ENCODE results near the gene C6orf89. TPM values are rescaled to one million over a fixed set of nuclear protein-coding genes. Genes with fewer than 3 reads are reported as not detected.

Gene C6orf89
- total RNA-seq, 2 experiments from 2014 or later, result 40.0 to 41.1 TPM

- no peak for ATAC-seq
- peaks cover 12% of the 10 kb centered on the region for H3K4me1 Mint-ChIP-seq (ENCODE audit: low read depth)
- no peaks in the 10 kb centered on the region for H3K27me3 Mint-ChIP-seq (ENCODE audit: low read depth)
- peaks cover 60% of the 10 kb centered on the region for H3K36me3 Mint-ChIP-seq (ENCODE audit: low read depth)
- H3K27ac Mint-ChIP-seq, result no peak overlapping the region
- POLR2A ChIA-PET, result no interaction called here
- H3K4me3 Mint-ChIP-seq, result no peak overlapping the region
- CTCF ChIA-PET, result interaction anchor here (1.5 to 1.7 kb wide), 4 partner anchors 74 to 162 kb away, joined by 3 to 7 read pairs (median 5); no protein-coding TSS in a partner anchor
- no peaks in the 10 kb centered on the region for H3K9me3 Mint-ChIP-seq (ENCODE audit: insufficient read depth)
- no peak for DNase-seq
Measured at GRCh38 chr6:36856277-36856676, 29.5 kb upstream of the C6orf89 start.

GRCh38 chr6:36857325-36857724 lies 28.4 kb upstream of the C6orf89 start:
- no peak overlapping the region for H3K4me3 Mint-ChIP-seq
- ChIA-PET POLR2A (no interaction called here), CTCF (interaction anchor here (1.5 to 1.7 kb wide), 2 partner anchors 75 to 161 kb away, joined by 5 to 7 read pairs; no protein-coding TSS in a partner anchor)
- H3K36me3 Mint-ChIP-seq (ENCODE audit: low read depth), result peaks cover 57% of the 10 kb centered on the region
- DNase-seq (no peak), ATAC-seq (no peak)
- no peak overlapping the region for H3K27ac Mint-ChIP-seq
- no peaks in the 10 kb centered on the region for H3K27me3 Mint-ChIP-seq (ENCODE audit: low read depth)
- H3K9me3 Mint-ChIP-seq (ENCODE audit: insufficient read depth), result no peaks in the 10 kb centered on the region
- H3K4me1 Mint-ChIP-seq (ENCODE audit: low read depth), result peaks cover 12% of the 10 kb centered on the region

DNA sequence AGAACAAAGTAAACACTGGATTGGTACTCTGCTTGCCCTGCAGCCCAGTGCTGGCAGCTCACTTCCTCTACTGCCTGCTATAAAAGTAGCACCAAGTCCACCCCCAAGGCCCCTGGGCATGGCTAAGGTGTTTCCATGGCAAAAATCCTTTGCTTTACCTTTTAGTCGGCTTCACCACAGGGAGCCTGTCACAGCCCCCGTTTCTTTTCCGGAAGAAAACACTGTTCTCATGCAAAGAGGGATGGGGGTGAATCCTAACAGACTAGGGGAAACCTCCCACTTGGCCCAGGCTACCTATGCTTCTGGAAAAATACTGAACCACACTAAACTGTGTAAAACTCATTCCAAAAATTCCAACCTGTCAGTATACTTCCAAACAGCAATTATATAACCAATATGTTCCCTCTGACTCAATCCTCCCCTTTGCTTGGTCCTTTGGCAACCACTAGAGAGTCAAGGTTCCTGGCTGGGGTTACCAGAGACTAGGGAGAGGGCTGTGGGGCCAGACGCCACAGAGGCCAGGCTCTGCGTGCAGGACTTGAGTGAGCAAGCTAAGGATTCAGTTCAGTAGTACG lies 27.3 kb upstream of the C6orf89 start:
- no peak overlapping the region for H3K27ac Mint-ChIP-seq
- no peak overlapping the region for H3K4me3 Mint-ChIP-seq
- ChIA-PET POLR2A (no interaction called here), CTCF (no interaction called here)
- ATAC-seq (no peak), DNase-seq (no peak)
- H3K27me3 Mint-ChIP-seq (ENCODE audit: low read depth), result no peaks in the 10 kb centered on the region
- H3K4me1 Mint-ChIP-seq (ENCODE audit: low read depth), result peaks cover 14% of the 10 kb centered on the region
- no peaks in the 10 kb centered on the region for H3K9me3 Mint-ChIP-seq (ENCODE audit: insufficient read depth)
- peaks cover 56% of the 10 kb centered on the region for H3K36me3 Mint-ChIP-seq (ENCODE audit: low read depth)

DNA sequence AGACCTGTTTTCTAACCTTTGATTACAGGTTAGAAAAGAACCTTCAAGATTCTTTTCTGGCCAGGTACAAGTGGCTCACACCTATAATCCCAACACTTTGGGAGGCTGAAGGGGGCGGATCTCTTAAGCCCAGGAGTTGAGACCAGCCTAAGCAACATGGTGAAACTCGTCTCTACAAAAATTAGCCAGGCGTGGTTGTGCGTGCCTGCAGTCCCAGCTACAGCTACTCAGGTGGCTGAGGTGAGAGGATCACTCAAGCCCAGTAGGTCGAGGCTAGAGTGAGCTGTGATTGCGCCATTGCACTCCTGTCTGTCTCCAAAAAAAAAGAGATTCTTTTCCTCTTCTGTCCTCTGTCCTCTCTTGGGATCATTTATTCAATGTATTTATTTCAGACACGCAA lies 25.6 kb upstream of the C6orf89 start:
- DNase-seq (no peak), ATAC-seq (no peak)
- Mint-ChIP-seq H3K4me1 (ENCODE audit: low read depth) (peaks cover 14% of the 10 kb centered on the region), H3K9me3 (ENCODE audit: insufficient read depth) (no peaks in the 10 kb centered on the region), H3K27ac (no peak overlapping the region), H3K4me3 (no peak overlapping the region), H3K27me3 (ENCODE audit: low read depth) (no peaks in the 10 kb centered on the region), H3K36me3 (ENCODE audit: low read depth) (peaks cover 57% of the 10 kb centered on the region)
- CTCF ChIA-PET, result interaction anchor here (0.9 to 1.9 kb wide), 8 partner anchors 9 to 158 kb away, joined by 3 to 15 read pairs (median 5); no protein-coding TSS in a partner anchor
- POLR2A ChIA-PET, result no interaction called here

GRCh38 chr6:36862164-36862847 lies 23.4 kb upstream of the C6orf89 start:
- Mint-ChIP-seq H3K9me3 (ENCODE audit: insufficient read depth) (no peaks in the 10 kb centered on the region), H3K4me1 (ENCODE audit: low read depth) (peaks cover 23% of the 10 kb centered on the region), H3K27ac (no peak overlapping the region), H3K36me3 (ENCODE audit: low read depth) (peaks cover 59% of the 10 kb centered on the region), H3K27me3 (ENCODE audit: low read depth) (no peaks in the 10 kb centered on the region), H3K4me3 (no peak overlapping the region)
- ChIA-PET CTCF (interaction anchor here (5.5 kb wide), 1 partner anchor 11 kb away, joined by 53 read pairs; no protein-coding TSS in a partner anchor), POLR2A (no interaction called here)
- ATAC-seq (no peak), DNase-seq (no peak)

DNA sequence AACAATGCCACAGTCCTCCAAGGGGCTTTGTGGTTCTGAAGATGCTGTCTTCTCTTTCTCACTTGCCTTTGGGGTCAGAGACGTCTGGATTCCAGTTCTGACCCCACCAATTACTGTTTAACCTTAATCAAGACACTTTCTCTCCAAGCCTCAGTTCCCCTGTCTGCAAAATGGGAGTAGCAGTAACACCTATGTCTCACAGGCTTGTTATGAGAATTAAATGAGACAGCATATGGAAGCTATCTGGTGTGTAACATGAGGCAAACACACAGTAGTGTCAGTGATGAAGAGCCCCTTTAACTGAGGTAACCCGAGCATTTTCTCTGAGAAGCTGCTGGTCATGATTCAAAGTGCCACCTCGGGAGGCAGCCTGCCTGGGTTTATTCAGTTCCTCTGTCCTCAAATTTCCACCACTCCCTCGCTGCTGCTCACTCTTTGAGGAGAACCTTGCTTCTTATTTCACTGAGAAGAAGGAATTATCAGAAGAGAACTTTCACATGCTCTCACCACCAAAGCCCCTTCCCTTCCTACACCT lies 22.8 kb upstream of the C6orf89 start:
- no peak overlapping the region for H3K27ac Mint-ChIP-seq
- H3K4me3 Mint-ChIP-seq, result no peak overlapping the region
- H3K36me3 Mint-ChIP-seq (ENCODE audit: low read depth), result peaks cover 64% of the 10 kb centered on the region
- H3K4me1 Mint-ChIP-seq (ENCODE audit: low read depth), result peaks cover 29% of the 10 kb centered on the region
- CTCF ChIA-PET, result interaction anchor here (4.2 to 5.5 kb wide), 2 partner anchors 11 to 12 kb away, joined by 28 to 53 read pairs; partner anchors contain the start of gene PPIL1
- no peaks in the 10 kb centered on the region for H3K27me3 Mint-ChIP-seq (ENCODE audit: low read depth)
- ATAC-seq (no peak), DNase-seq (no peak)
- no peaks in the 10 kb centered on the region for H3K9me3 Mint-ChIP-seq (ENCODE audit: insufficient read depth)
- POLR2A ChIA-PET, result no interaction called here

DNA sequence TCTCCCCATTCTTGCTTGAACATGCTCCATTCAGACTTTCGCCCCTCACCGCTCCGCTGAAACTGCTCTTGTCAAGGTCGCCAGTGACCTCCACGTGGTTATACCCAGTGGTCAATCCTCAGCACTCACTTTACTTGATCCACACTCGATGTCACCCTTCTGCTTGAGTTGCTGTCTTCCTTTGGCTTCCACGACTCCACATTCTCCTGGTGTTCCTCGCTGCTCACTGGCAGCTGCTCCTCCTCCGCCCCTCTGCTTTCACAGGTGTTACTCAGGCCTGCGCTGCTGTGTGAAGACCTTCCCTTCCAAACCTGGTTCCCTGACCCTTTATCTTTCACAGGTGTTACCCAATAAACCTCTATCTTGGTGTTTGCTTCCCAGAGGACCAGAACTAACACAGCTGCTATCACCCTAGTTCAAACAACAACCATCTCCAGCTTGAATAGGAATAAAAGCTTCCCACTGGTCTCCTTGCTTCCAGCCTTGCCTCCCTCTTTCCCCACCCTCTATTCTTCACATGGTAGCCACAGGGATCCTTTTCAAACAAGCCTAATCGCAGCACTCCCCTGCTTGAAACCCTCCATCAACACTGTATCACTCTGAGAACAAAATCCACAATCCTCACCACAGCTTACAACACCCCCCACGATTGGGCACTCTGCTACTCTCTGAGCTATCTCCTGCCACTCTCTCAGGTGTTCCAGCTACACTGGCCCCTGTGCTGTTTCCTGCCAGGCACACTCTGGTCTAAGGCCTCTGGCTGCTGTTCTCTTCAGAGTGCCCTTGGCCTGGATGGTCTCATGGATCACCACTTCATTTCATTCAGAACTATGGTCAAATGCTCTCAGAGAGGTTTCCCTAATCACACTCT lies 21.8 kb upstream of the C6orf89 start:
- H3K27me3 Mint-ChIP-seq (ENCODE audit: low read depth), result no peaks in the 10 kb centered on the region
- DNase-seq (no peak), ATAC-seq (no peak)
- no peak overlapping the region for H3K27ac Mint-ChIP-seq
- H3K4me3 Mint-ChIP-seq, result no peak overlapping the region
- CTCF ChIA-PET, result interaction anchor here (1.2 to 5.5 kb wide), 4 partner anchors 10 to 154 kb away, joined by 3 to 53 read pairs (median 17); partner anchors contain the start of gene PPIL1
- POLR2A ChIA-PET, result no interaction called here
- no peaks in the 10 kb centered on the region for H3K9me3 Mint-ChIP-seq (ENCODE audit: insufficient read depth)
- peaks cover 63% of the 10 kb centered on the region for H3K36me3 Mint-ChIP-seq (ENCODE audit: low read depth)
- H3K4me1 Mint-ChIP-seq (ENCODE audit: low read depth), result peaks cover 32% of the 10 kb centered on the region

GRCh38 chr6:36865835-36866234 lies 19.9 kb upstream of the C6orf89 start:
- ChIA-PET CTCF (interaction anchor here (0.6 to 5.5 kb wide), 6 partner anchors 8 to 152 kb away, joined by 3 to 53 read pairs (median 6); partner anchors contain the start of gene PPIL1), POLR2A (interaction anchor here (1.8 kb wide), 1 partner anchor 8 kb away, joined by 6 read pairs; the partner anchor contains the start of gene PPIL1)
- Mint-ChIP-seq H3K36me3 (ENCODE audit: low read depth) (peaks cover 68% of the 10 kb centered on the region), H3K4me1 (ENCODE audit: low read depth) (peaks cover 44% of the 10 kb centered on the region), H3K27me3 (ENCODE audit: low read depth) (no peaks in the 10 kb centered on the region), H3K4me3 (no peak overlapping the region), H3K27ac (peak overlapping the region; percentile 34), H3K9me3 (ENCODE audit: insufficient read depth) (no peaks in the 10 kb centered on the region)
- ATAC-seq (no peak), DNase-seq (no peak)

DNA sequence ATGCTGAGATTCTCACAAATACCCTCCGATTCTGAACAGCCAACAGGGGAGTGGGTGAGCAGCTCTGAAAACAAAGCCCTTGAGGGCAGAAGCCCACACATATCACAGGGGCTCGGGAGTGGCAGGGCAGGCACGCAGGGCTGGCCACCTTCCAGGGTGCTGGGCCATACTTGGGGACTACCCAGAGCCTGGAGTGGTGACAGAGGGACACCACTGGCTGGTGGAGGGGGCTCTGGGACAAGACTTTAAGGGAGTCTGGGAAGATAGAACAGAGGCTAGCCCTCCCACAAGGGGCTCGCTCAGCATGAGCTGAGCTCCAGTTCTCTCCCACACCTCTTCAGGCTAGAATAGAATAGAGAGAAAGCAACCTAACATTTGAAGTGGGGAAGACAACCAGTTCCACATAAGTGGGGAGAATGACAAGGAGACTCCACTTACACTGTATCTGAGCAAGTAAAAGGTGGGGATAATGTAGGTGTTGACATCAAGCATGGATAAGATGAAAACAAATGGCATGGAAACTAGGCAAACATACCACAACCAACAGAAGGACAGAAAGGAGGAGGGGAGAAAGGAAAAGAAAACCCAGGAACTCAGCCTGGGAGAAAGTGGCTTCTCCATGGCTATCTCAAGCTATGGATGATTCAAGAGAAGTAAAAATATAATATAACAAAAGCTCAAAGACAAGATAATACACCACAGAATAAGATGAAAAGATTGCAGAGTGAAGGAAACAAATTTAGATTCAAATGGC lies 18.1 kb upstream of the C6orf89 start:
- H3K9me3 Mint-ChIP-seq (ENCODE audit: insufficient read depth), result no peaks in the 10 kb centered on the region
- no peak overlapping the region for H3K27ac Mint-ChIP-seq
- POLR2A ChIA-PET, result no interaction called here
- CTCF ChIA-PET, result interaction anchor here (1.5 to 5.5 kb wide), 3 partner anchors 16 to 151 kb away, joined by 4 to 53 read pairs (median 7); no protein-coding TSS in a partner anchor
- H3K4me1 Mint-ChIP-seq (ENCODE audit: low read depth), result peaks cover 57% of the 10 kb centered on the region
- DNase-seq (no peak), ATAC-seq (no peak)
- H3K4me3 Mint-ChIP-seq, result no peak overlapping the region
- H3K27me3 Mint-ChIP-seq (ENCODE audit: low read depth), result no peaks in the 10 kb centered on the region
- H3K36me3 Mint-ChIP-seq (ENCODE audit: low read depth), result peaks cover 68% of the 10 kb centered on the region

- H3K4me3 Mint-ChIP-seq, result no peak overlapping the region
Measured at GRCh38 chr6:36871686-36872085, 14.1 kb upstream of the C6orf89 start.

GRCh38 chr6:36873115-36873514 lies 12.6 kb upstream of the C6orf89 start:
- DNase-seq (no peak), ATAC-seq (no peak)
- ChIA-PET POLR2A (interaction anchor here (3.4 kb wide), 1 partner anchor 12 kb away, joined by 35 read pairs; the partner anchor contains the start of gene C6orf89), CTCF (interaction anchor here (0.7 to 6.8 kb wide), 16 partner anchors 8 to 388 kb away, joined by 3 to 130 read pairs (median 12); partner anchors contain the start of genes C6orf89 and FGD2)
- Mint-ChIP-seq H3K36me3 (ENCODE audit: low read depth) (peaks cover 40% of the 10 kb centered on the region), H3K9me3 (ENCODE audit: insufficient read depth) (no peaks in the 10 kb centered on the region), H3K27me3 (ENCODE audit: low read depth) (peaks cover 7% of the 10 kb centered on the region), H3K4me3 (peak overlapping the region; percentile 83), H3K4me1 (ENCODE audit: low read depth) (peaks cover 54% of the 10 kb centered on the region), H3K27ac (peak overlapping the region; percentile 98)

More at GRCh38 chr6:36871686-36872085, 14.1 kb upstream of the C6orf89 start:
- ATAC-seq, result no peak
- Mint-ChIP-seq H3K9me3 (ENCODE audit: insufficient read depth) (no peaks in the 10 kb centered on the region), H3K4me1 (ENCODE audit: low read depth) (peaks cover 65% of the 10 kb centered on the region), H3K27me3 (ENCODE audit: low read depth) (no peaks in the 10 kb centered on the region), H3K36me3 (ENCODE audit: low read depth) (peaks cover 52% of the 10 kb centered on the region), H3K27ac (no peak overlapping the region)
- CTCF ChIA-PET, result interaction anchor here (0.7 to 6.8 kb wide), 5 partner anchors 13 to 295 kb away, joined by 4 to 130 read pairs (median 85); partner anchors contain the start of gene C6orf89
- DNase-seq, result no peak
- POLR2A ChIA-PET, result no interaction called here

All from activated CD8-positive, alpha-beta T cell treated with anti-CD3 and anti-CD28 coated beads, Interleukin-2, amount 10 ng/mL, durations not matched to agents 7 days and 5 days (primary cell).